Prostate gland (tissue), 2 donors: Measurements from ENCODE around the gene KIAA0513.

Source experiments
- POLR2A ChIP-seq: fragments of 450-650 bp; IDR thresholded peaks from one replicate; pipeline ENCODE4 v1.6.1; 2016; ENCODE audit warnings: antibody characterized with exemption, mild to moderate bottlenecking
- POLR2AphosphoS5 ChIP-seq: sonication (generic); formaldehyde crosslinking; IDR thresholded peaks from one replicate; pipeline ENCODE4 v1.6.1; 2017; ENCODE audit warnings: antibody characterized with exemption
- TF ChIP-seq, protein P1 (sequence below), 4 experiments: fragments of 200-600 bp in 2 of 4; fragments of 450-650 bp in 2 of 4; sonication (generic) in 2 of 4; IDR thresholded peaks; 1 replicate in 3 of 4; 2 replicates in 1 of 4; pipeline ENCODE4 v1.5.1; 2016 to 2019; ENCODE audit warnings: antibody characterized with exemption in 4 of 4, mild to moderate bottlenecking in 2 of 4, moderate library complexity in 2 of 4

DNA sequence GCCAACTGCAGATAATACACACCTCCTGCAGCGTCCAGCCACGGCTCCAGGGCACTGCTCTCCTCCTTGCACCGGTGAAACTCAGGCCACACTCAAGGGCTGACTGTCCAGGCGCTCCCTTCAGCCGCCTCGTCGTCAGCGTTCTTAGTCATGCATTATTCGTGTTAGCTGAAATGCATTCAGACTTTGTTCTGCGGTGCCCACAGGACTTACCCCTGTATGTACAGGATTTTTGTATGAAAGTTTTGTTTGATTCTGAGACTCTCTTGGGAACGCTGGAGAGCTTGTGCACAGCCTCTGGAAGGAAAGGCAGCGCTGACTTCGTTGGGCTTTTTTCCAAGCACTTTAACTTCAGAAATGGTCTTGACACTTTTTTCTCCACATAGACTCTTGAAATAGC is 62.6 kb downstream of the KIAA0513 start:
- TF ChIP-seq, protein P1, sequence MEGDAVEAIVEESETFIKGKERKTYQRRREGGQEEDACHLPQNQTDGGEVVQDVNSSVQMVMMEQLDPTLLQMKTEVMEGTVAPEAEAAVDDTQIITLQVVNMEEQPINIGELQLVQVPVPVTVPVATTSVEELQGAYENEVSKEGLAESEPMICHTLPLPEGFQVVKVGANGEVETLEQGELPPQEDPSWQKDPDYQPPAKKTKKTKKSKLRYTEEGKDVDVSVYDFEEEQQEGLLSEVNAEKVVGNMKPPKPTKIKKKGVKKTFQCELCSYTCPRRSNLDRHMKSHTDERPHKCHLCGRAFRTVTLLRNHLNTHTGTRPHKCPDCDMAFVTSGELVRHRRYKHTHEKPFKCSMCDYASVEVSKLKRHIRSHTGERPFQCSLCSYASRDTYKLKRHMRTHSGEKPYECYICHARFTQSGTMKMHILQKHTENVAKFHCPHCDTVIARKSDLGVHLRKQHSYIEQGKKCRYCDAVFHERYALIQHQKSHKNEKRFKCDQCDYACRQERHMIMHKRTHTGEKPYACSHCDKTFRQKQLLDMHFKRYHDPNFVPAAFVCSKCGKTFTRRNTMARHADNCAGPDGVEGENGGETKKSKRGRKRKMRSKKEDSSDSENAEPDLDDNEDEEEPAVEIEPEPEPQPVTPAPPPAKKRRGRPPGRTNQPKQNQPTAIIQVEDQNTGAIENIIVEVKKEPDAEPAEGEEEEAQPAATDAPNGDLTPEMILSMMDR (IDR thresholded peaks at IDR 0.05), result no peak
- no peak for TF ChIP-seq POLR2A
- TF ChIP-seq POLR2AphosphoS5, result no peak
